ENCODE data around the gene CDCA7L. TPM values are rescaled to one million over a fixed set of nuclear protein-coding genes. Genes with fewer than 3 reads are reported as not detected.

Gene CDCA7L
- total RNA-seq, 4 donors from 2014 or later = 0.88 to 6.7 (median 1.8) TPM

GRCh38 chr7:21916176-21916575 is 29.5 kb downstream of the CDCA7L start:
- TF ChIP-seq POLR2A (IDR thresholded peaks at IDR 0.05) = no peak
- TF ChIP-seq, protein P1, sequence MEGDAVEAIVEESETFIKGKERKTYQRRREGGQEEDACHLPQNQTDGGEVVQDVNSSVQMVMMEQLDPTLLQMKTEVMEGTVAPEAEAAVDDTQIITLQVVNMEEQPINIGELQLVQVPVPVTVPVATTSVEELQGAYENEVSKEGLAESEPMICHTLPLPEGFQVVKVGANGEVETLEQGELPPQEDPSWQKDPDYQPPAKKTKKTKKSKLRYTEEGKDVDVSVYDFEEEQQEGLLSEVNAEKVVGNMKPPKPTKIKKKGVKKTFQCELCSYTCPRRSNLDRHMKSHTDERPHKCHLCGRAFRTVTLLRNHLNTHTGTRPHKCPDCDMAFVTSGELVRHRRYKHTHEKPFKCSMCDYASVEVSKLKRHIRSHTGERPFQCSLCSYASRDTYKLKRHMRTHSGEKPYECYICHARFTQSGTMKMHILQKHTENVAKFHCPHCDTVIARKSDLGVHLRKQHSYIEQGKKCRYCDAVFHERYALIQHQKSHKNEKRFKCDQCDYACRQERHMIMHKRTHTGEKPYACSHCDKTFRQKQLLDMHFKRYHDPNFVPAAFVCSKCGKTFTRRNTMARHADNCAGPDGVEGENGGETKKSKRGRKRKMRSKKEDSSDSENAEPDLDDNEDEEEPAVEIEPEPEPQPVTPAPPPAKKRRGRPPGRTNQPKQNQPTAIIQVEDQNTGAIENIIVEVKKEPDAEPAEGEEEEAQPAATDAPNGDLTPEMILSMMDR (IDR thresholded peaks at IDR 0.05 in 4 of 5, conservative IDR thresholded peaks at IDR 0.05 in 1 of 5) = no peak
- no peaks in the 10 kb centered on the region for H3K9me3 ChIP-seq
- peaks cover 9 to 14% of the 10 kb centered on the region in 2 donors for H3K4me1 ChIP-seq
- intact Hi-C loops (cut with DNase I; ENCODE audit: low total_unique reads) (no loop called here), in situ Hi-C loops (cut with MboI; ENCODE audit: low sequenced_read_pairs in 4 of 4) (no loop called here)
- no peak for ATAC-seq
- no peaks in the 10 kb centered on the region for H3K27me3 ChIP-seq
- DNase-seq = no peak
- no peak overlapping the region for H3K27ac ChIP-seq
- H3K36me3 ChIP-seq = no peaks in the 10 kb centered on the region
- H3K4me3 ChIP-seq = no peak overlapping the region

DNA sequence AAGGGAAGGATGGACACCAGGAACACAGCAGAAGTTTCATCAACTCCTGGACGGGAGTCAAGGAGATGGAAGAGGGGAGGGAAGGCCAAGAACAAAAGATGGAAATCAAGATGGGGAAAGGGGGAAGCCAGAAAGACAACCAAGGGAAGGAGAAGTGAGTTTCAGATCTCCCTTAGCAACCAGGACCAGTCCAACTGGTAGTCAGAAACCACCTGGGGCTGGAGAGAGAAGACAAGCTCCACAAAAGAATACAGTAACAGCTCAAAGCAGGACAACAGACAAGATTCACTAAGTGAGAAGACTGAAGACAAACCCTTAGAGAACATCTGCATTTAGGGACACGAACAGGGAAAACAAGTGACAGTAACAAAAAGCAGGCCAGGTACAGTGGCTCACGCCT is 30.6 kb downstream of the CDCA7L start:
- in situ Hi-C loops (cut with MboI; ENCODE audit: low sequenced_read_pairs in 4 of 4) = no loop called here
- Histone ChIP-seq H3K27me3 (no peaks in the 10 kb centered on the region), H3K27ac (no peak overlapping the region), H3K9me3 (no peaks in the 10 kb centered on the region), H3K4me1 (peaks cover 14 to 15% of the 10 kb centered on the region in 2 donors), H3K36me3 (no peaks in the 10 kb centered on the region), H3K4me3 (no peak overlapping the region)
- intact Hi-C loops (cut with DNase I; ENCODE audit: low total_unique reads) = no loop called here
- ATAC-seq (no peak), DNase-seq (no peak)
- TF ChIP-seq POLR2A (IDR thresholded peaks at IDR 0.05) = no peak
- TF ChIP-seq, protein P1 (IDR thresholded peaks at IDR 0.05 in 4 of 5, conservative IDR thresholded peaks at IDR 0.05 in 1 of 5) = no peak

DNA sequence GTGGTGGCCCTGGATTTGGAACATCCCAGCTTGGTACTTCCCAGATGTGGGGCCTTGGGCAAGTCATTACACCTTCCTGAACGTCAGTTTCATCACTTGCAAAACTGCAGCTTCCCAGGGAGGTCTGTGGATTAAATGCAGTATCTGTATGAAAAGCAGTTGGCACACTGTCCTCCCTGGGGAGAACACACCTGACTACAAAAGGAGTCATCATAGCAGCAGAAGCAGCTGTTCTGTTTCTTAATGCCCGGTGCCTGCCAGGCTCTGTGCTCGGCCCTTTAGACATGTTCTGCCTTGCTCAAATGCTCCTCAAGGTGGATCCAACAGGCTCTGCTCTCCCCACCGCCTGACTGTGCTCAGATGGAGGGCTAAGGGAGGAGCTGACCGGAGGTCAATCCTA is 31.0 kb downstream of the CDCA7L start:
- no peak overlapping the region for H3K27ac ChIP-seq
- TF ChIP-seq, protein P1 (IDR thresholded peaks at IDR 0.05 in 4 of 5, conservative IDR thresholded peaks at IDR 0.05 in 1 of 5) = no peak
- no peak for TF ChIP-seq POLR2A (IDR thresholded peaks at IDR 0.05)
- no peaks in the 10 kb centered on the region for H3K36me3 ChIP-seq
- intact Hi-C loops (cut with DNase I; ENCODE audit: low total_unique reads) (no loop called here), in situ Hi-C loops (cut with MboI; ENCODE audit: low sequenced_read_pairs in 4 of 4) (no loop called here)
- H3K4me3 ChIP-seq = no peak overlapping the region
- no peaks in the 10 kb centered on the region for H3K9me3 ChIP-seq
- peaks cover 14 to 19% of the 10 kb centered on the region in 2 donors for H3K4me1 ChIP-seq
- ATAC-seq (no peak), DNase-seq (no peak)
- no peaks in the 10 kb centered on the region for H3K27me3 ChIP-seq

- H3K4me1 ChIP-seq = peaks cover 14 to 20% of the 10 kb centered on the region in 2 donors
- no peak for TF ChIP-seq POLR2A (IDR thresholded peaks at IDR 0.05)
- TF ChIP-seq, protein P1 (IDR thresholded peaks at IDR 0.05 in 4 of 5, conservative IDR thresholded peaks at IDR 0.05 in 1 of 5) = no peak
- H3K9me3 ChIP-seq = no peaks in the 10 kb centered on the region
- H3K27me3 ChIP-seq = no peaks in the 10 kb centered on the region
- intact Hi-C loops (cut with DNase I; ENCODE audit: low total_unique reads) (no loop called here), in situ Hi-C loops (cut with MboI; ENCODE audit: low sequenced_read_pairs in 4 of 4) (no loop called here)
- H3K27ac ChIP-seq = no peak overlapping the region
- H3K36me3 ChIP-seq = no peaks in the 10 kb centered on the region
- no peak for DNase-seq
- ATAC-seq = no peak
- no peak overlapping the region for H3K4me3 ChIP-seq
Observed at GRCh38 chr7:21912931-21913780, 32.5 kb downstream of the CDCA7L start.

All from gastrocnemius medialis (tissue), 4 donors.